Hepatocyte (in vitro differentiated cells): ENCODE measurements around the gene IFT88. TPM values are rescaled to one million over a fixed set of nuclear protein-coding genes. Genes with fewer than 3 reads are reported as not detected.

ENCODE experiments used
- DNase-seq: peaks from one replicate; pipeline ENCODE4 v3.0.0-alpha.2; 2016; ENCODE audit warnings: low spot score
- H2AFZ ChIP-seq: fragments of 200-600 bp; sonication (generic); 2 replicates; pipeline ENCODE4 v1.6.0; 2016; ENCODE audit warnings: antibody characterized with exemption, mild to moderate bottlenecking
- H3K27ac ChIP-seq: fragments of 200-600 bp; sonication (generic); 2 replicates; pipeline ENCODE4 v1.5.1; 2016; ENCODE audit warnings: mild to moderate bottlenecking
- H3K27me3 ChIP-seq: fragments of 200-600 bp; sonication (generic); 2 replicates; pipeline ENCODE4 v1.6.1; 2016
- H3K36me3 ChIP-seq: fragments of 200-600 bp; sonication (generic); replicated peaks from 2 replicates; pipeline ENCODE4 v1.5.1; 2016; ENCODE audit warnings: low read depth; ENCODE audit not compliant: insufficient read depth
- H3K4me1 ChIP-seq: fragments of 200-600 bp; sonication (generic); 2 replicates; pipeline ENCODE4 v1.5.1; 2016; ENCODE audit warnings: mild to moderate bottlenecking, moderate library complexity; ENCODE audit not compliant: insufficient read depth
- H3K4me2 ChIP-seq: fragments of 200-600 bp; sonication (generic); 2 replicates; pipeline ENCODE4 v1.6.0; 2016
- H3K4me3 ChIP-seq: fragments of 200-600 bp; sonication (generic); 2 replicates; pipeline ENCODE4 v1.5.1; 2016; ENCODE audit warnings: mild to moderate bottlenecking
- H3K79me2 ChIP-seq: fragments of 200-600 bp; sonication (generic); 2 replicates; pipeline ENCODE4 v1.6.0; 2017; ENCODE audit warnings: mild to moderate bottlenecking
- H3K9me2 ChIP-seq: fragments of 200-600 bp; sonication (generic); replicated peaks from 2 replicates; pipeline ENCODE4 v1.6.0; 2017; ENCODE audit warnings: mild to moderate bottlenecking; ENCODE audit not compliant: insufficient read depth
- H3K9me3 ChIP-seq: fragments of 200-600 bp; sonication (generic); 2 replicates; pipeline ENCODE4 v1.5.1; 2016; ENCODE audit warnings: low read depth, mild to moderate bottlenecking
- H4K20me1 ChIP-seq: fragments of 200-600 bp; sonication (generic); 2 replicates; pipeline ENCODE4 v1.6.0; 2016; ENCODE audit warnings: mild to moderate bottlenecking; ENCODE audit not compliant: insufficient read depth, poor library complexity, severe bottlenecking
- CTCF ChIP-seq: fragments of 200-600 bp; sonication (generic); IDR thresholded peaks from 2 replicates; pipeline ENCODE4 v1.5.1; 2016; ENCODE audit warnings: antibody characterized with exemption, mild to moderate bottlenecking; ENCODE audit not compliant: poor library complexity
- EZH2 ChIP-seq: fragments of 200-600 bp; sonication (generic); IDR thresholded peaks from 2 replicates; pipeline ENCODE4 v1.6.1; 2016; ENCODE audit warnings: antibody characterized with exemption, mild to moderate bottlenecking, borderline replicate concordance
- EZH2phosphoT487 ChIP-seq: fragments of 200-600 bp; sonication (generic); IDR thresholded peaks from one replicate; pipeline ENCODE4 v1.6.1; 2018; ENCODE audit warnings: antibody characterized with exemption, mild to moderate bottlenecking, low read depth, moderate library complexity; ENCODE audit not compliant: unreplicated experiment, severe bottlenecking
- WGBS: methylation state at CpG from one replicate; pipeline ENCODE4 v1.1.6; 2016; ENCODE audit warnings: low lambda C conversion rate; ENCODE audit errors: missing lambda C conversion rate; 5-methylcytosine and 5-hydroxymethylcytosine counted together
- polyA plus RNA-seq: library from polyadenylated mRNA; unstranded; fragments of >200 nt; fragmentation: Nextera tagmentation; extraction: Ambion mirVana; gene quantifications from 2 replicates; pipeline ENCODE4 v1.2.1, GENCODE V29; 2016
- total RNA-seq: library from RNA; depleted of rRNA; stranded (reverse); fragments of >200 nt; gene quantifications from 2 replicates; pipeline ENCODE4 v1.2.3, GENCODE V29; 2014

The IFT88 gene
- total and polyA plus RNA-seq, 2 experiments from 2014 or later: 9.2 to 19.2 TPM

- DNase-seq: no peak
- WGBS: 96% methylated on average over 2 of the region's 2 CpGs
- Histone ChIP-seq H3K9me3 (no peaks in the 10 kb centered on the region), H4K20me1 (no peaks in the 10 kb centered on the region), H3K9me2 (no peaks in the 10 kb centered on the region), H3K79me2 (no peaks in the 10 kb centered on the region), H3K4me3 (no peak overlapping the region), H3K4me2 (no peak overlapping the region), H3K27ac (no peak overlapping the region), H2AFZ (no peak overlapping the region), H3K27me3 (no peaks in the 10 kb centered on the region), H3K36me3 (no peaks in the 10 kb centered on the region), H3K4me1 (peaks cover 15% of the 10 kb centered on the region)
- TF ChIP-seq CTCF (no peak), EZH2 (no peak), EZH2phosphoT487 (no peak)
These were observed 27.3 kb downstream of the IFT88 start for GRCh38 chr13:20594280-20594679.

DNA sequence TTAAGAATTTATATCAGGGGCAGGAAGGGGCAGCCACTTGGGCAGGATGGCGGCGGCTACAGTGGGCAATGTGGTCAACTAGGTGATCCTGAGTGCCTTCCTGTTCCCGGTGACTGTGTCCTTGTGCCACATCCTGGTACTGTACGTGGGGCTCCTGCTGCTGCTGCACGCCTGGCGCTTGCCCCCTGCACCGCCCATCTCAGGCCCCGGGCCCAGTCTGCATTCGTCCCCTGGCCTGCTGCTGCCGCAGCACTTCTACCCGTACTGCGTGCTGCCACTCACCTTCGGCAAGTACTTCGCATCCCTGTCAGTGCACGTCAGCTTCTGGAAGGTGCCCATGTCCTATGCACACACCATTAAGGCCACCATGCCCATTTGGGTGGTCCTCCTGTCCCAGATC is 40.1 kb downstream of the IFT88 start:
- no peaks in the 10 kb centered on the region for H3K36me3 ChIP-seq
- no peaks in the 10 kb centered on the region for H4K20me1 ChIP-seq
- no peaks in the 10 kb centered on the region for H3K9me2 ChIP-seq
- no peak overlapping the region for H2AFZ ChIP-seq
- no peaks in the 10 kb centered on the region for H3K27me3 ChIP-seq
- H3K9me3 ChIP-seq: no peaks in the 10 kb centered on the region
- TF ChIP-seq EZH2: no peak
- TF ChIP-seq CTCF: no peak
- no peak for TF ChIP-seq EZH2phosphoT487
- no peak overlapping the region for H3K4me2 ChIP-seq
- no peaks in the 10 kb centered on the region for H3K4me1 ChIP-seq
- no peak for DNase-seq
- no peak overlapping the region for H3K4me3 ChIP-seq
- over 99% methylated on average over 15 of the region's 15 CpGs for WGBS
- H3K79me2 ChIP-seq: no peaks in the 10 kb centered on the region
- no peak overlapping the region for H3K27ac ChIP-seq

- no peak overlapping the region for H2AFZ ChIP-seq
- no peaks in the 10 kb centered on the region for H3K79me2 ChIP-seq
- no peak for DNase-seq
- H3K4me1 ChIP-seq: no peaks in the 10 kb centered on the region
- WGBS: 85% methylated on average over 10 of the region's 10 CpGs
- H3K27me3 ChIP-seq: no peaks in the 10 kb centered on the region
- H3K36me3 ChIP-seq: no peaks in the 10 kb centered on the region
- no peaks in the 10 kb centered on the region for H4K20me1 ChIP-seq
- no peak overlapping the region for H3K4me3 ChIP-seq
- H3K4me2 ChIP-seq: no peak overlapping the region
- H3K9me3 ChIP-seq: no peaks in the 10 kb centered on the region
- TF ChIP-seq EZH2phosphoT487 (no peak), CTCF (no peak), EZH2 (no peak)
- no peaks in the 10 kb centered on the region for H3K9me2 ChIP-seq
- H3K27ac ChIP-seq: no peak overlapping the region
These were observed 41.6 kb downstream of the IFT88 start for GRCh38 chr13:20608438-20609020.
